ENCODE results near the gene STING1.

GRCh38 chr5:139435676-139436075, 46.9 kb downstream of the STING1 start:
- TF ChIP-seq POLR2A (IDR thresholded peaks at IDR 0.05; ENCODE audit: low read depth, low read length) = no peak
- TF ChIP-seq SREBF2 (IDR thresholded peaks at IDR 0.05; ENCODE audit: low read length) = no peak
- no peak for TF ChIP-seq USF1 (IDR thresholded peaks at IDR 0.05; ENCODE audit: borderline replicate concordance, extremely low read length, insufficient read depth, low read depth, low read length)
- no peak for TF ChIP-seq BMI1 (IDR thresholded peaks at IDR 0.05; ENCODE audit: borderline replicate concordance)
- TF ChIP-seq CREB1 (IDR thresholded peaks at IDR 0.05; ENCODE audit: low read depth) = no peak
- no peak for TF ChIP-seq CTCF (IDR thresholded peaks at IDR 0.05 in 2 of 3, conservative IDR thresholded peaks at IDR 0.05 in 1 of 3; ENCODE audit: control insufficient read depth in 2 of 3, extremely low read depth in 1 of 3, insufficient read depth in 1 of 3, low read depth in 3 of 3, low read length in 3 of 3)

Measured in GM12878 (cell line).